Suppressor macrophage (primary cell): ENCODE results near the gene ITFG1.
A peak's percentile ranks its signal among the peaks of the same experiment; 100 is the strongest.
"Not testable (repeated sequence)": the region's sequence is repeated elsewhere in the genome, so short reads cannot be mapped to it uniquely, and the experiment has no call there.

Source experiments
- DNase-seq, 4 experiments: peaks; one replicate each; pipeline ENCODE4 v3.0.0-alpha.2; 2020 to 2022

ITFG1 gene

DNA sequence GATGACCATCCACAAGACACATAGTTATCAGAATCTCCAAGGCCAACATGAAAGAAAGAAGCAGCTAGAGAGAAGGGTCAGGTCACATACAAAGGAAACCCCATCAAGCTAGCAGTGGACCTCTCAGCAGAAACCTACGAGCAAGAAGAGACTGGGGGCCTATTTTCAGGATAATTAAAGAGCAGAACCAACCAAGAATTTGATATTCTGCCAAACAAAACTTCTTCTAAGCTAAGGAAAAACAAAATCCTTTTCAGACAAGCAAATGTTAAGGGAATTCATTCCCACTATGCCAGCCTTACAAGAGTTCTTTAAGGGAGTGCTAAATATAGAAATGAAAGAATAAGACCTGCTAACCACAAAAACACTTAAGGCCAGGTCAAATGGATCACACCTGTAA, 47.8 kb downstream of the ITFG1 start:
- DNase-seq: no peak

DNA sequence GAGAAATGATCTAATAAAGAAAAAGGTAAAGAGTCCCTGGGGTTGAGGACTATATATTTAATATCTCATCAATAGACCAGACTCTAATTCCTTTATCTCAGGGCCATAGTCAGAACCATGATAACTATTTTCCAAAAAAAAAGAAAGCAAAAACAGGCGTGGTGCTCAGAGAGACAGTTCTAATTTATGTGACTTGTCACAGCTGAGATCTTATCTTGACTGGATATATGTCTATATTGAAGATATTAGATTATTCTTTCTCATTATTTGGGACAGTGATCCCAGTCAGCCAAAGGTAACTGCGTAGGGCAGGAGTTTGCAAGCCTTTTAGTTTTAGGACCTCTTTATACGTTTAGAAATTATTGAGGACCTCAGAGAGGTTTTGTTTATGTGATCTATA, 52.4 kb downstream of the ITFG1 start:
- DNase-seq: no peak

DNA sequence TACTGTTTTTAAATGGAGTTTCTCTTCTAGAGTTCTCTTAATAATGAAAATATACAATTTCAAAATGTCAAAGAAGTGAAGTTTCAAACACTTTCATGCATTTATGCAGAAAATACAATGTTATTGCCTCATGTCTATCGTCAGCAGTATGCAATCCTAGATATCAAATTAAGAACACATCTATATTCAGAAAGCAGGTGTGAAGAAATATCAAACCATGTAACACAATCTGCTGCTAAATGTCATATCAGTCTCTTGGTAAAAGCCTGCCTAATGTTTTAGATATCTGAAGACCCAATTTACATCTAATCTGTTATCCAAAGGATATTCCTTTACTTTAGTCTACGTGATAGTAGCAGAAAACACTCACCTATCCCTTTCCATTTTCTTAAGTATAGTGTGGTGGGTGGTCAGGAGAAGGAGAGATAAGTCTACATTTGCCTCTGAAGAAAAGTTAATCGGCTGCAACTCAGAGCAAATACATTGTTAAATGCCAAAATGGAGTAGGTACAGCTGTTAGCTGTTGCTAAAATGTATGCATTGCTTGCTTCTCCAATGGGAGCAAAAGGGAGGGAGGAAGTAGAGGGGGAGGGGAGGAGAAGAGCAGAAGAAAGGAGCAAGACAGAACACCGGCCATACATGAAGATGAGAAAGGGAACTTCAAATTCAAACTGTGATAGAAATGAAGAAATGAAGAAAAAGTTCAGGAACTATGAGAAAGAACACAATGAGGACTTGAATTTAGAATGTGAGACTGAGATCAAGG, 64.9 kb downstream of the ITFG1 start:
- peak in 2 of 4 experiments; percentile 6 to 24 for DNase-seq

DNA sequence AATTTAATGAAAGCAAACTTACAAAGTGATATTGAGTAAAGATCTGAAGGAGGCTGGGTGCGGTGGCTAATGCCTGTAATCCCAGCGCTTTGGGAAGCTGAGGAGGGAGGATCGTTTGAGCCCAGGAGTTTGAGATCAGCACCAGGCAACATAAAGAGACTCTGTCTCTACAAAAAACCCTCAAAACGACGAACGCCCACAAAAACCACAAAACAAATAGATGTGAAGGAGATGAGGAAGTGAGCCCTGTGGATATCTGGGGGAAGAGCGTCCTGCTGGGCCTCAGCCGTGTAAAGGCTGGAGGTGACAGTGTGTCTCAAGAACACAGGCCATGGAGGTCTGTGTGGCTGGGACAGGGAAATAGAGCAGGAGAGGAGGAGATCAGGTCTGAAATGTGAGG, 68.8 kb downstream of the ITFG1 start:
- DNase-seq: peak; percentile 74 to 88 (median 82)

DNA sequence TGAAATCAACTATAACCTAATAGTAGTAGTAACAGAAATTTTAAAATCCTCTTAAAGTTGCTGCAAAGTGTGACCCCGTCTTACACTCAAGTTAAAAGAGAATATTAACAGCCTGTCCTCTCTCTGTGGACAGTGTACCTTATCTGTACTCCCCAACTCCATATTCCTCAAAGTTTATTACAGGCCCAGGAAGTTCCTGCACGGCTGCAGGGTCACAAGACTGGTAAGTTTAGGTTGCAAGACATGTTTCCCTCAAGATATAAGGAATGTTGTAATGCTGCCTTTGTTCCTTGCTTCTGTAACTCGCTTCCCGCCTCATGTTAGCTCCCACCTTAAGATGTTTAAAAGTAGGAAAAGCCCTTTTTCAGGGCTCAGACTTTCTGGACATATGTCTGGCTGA, 72.2 kb downstream of the ITFG1 start:
- peak in 1 of 4 experiments; percentile 1 for DNase-seq

DNA sequence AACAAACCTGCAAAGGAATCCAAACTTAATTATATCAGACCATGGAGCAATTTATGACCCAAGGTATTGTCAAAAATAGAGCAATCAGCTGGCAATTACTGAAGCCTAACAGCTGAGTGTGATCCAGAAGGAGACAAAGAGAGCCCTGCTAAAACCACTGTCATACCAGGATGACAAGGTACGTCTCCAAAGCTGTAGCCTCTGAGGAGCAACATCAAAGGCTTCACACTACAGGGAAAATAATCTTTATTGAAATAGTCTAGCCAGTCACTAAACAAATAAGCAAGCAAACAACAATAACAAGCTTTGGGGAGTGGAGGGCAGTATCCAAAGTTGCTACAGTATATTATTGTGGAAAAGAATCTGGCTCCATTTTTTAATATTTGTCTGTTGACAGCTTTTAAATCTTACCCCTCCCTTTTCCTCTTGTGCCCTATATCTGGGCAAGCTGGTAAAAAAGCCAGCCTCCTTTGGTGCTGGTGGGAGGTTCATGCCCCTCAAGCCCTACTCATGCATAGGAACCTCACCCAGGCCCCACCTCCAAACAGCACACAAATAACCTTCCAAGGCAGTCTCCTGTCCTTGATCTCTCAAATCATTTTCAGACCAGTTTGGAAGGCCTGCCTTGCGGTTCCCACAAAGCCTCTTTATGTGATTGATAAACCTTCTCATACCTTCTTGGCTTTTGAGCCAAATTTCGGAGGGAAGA, 73.7 kb downstream of the ITFG1 start:
- DNase-seq: no peak

DNA sequence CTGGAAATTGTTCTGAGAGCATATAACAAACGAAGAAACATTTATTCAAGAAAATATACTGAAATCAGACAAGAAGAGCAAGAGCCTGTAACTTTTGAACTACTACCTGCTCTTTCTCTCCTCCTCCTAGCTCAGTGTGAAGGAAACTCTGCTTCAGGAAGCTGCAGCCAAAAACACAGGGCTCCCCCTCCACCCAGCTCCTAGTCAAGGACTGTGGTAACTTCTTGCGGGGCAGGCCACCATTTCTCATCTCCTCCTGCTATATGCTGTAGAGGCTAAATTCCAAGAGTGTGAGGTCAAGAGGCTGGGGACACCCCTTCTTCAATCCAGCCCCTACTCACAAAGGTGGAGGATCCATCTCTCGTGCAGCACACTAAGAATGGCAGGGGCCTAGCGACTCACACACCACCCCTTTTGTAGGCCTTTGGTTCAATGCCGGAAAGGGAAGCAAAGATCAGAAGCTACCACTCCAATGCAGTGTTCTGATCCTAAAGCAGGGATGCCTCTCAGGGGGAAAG, 74.6 kb downstream of the ITFG1 start:
- no peak for DNase-seq

DNA sequence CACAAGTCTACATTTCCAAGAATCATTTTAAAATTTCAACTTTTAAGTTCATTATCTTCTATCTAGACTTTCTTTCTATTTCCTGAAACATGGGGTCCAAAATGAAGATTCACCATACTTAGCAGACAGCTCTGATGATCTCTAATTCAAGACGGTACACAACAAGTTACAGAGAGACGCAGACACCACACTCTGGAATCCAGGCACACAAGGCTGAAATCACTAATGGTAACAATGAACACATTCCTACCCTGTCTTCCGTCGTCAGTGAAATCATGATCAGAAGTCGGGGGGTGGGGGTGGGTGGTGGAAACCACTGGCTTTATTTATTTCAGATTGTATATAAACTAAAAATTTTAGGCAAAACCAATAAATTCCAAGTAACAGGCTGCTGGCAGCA, 78.5 kb downstream of the ITFG1 start:
- DNase-seq: no peak

DNA sequence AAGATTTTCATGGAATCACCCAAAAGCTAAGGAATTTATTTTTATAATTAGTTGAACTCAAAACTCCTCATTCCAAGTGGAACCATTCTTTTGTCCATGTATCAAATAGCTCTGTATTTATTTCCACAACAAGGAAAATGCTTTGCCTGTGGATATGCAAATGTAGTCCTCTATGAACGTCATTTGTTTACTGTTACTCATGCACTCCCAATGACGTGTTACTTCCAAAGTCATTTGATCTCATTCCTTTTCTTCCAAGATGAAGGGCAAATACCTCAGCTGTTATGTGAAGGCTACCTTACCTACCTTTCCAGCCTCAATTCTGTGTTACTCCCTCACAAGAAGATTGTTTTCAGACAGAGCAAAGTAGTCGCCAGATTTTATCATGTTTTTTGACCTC, 83.7 kb downstream of the ITFG1 start:
- no peak for DNase-seq

DNA sequence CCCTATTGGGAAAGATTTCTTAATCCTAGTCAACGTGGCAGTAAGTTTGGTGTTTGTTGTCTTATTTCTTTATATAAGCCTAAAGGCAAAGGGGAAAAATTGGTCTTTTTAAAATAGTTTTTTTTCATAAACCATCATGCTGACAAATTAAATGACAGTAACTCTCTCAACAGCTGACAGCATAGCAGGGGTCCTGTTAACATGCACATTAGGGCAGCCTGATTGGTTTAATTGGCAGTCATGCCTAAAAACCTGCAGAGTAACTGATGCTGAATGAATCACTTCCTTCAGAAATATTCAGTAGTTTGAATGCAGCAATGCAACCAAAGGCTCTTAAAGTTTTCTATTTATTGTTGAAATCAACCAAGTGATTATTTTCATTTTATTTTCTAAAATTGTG, 85.4 kb downstream of the ITFG1 start:
- DNase-seq: no peak

DNA sequence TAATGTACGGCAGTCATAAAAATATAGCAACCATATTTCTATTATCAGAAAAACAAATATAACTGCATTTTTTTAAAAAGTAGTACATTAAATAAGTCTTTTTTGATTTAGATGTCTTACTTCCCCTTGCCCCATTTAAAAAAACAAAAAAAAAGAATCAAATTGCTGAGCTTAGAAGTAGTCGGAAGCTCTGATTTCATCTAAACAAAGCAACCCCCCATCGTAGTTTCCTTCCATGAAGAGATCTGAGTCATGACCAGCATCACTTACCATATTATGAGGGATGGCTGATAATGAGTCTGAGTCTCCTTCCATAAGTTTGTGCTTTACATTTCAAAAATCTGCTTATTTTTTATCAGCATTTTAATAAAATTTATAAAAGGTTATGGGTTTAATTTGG, 86.2 kb downstream of the ITFG1 start:
- no peak for DNase-seq

DNA sequence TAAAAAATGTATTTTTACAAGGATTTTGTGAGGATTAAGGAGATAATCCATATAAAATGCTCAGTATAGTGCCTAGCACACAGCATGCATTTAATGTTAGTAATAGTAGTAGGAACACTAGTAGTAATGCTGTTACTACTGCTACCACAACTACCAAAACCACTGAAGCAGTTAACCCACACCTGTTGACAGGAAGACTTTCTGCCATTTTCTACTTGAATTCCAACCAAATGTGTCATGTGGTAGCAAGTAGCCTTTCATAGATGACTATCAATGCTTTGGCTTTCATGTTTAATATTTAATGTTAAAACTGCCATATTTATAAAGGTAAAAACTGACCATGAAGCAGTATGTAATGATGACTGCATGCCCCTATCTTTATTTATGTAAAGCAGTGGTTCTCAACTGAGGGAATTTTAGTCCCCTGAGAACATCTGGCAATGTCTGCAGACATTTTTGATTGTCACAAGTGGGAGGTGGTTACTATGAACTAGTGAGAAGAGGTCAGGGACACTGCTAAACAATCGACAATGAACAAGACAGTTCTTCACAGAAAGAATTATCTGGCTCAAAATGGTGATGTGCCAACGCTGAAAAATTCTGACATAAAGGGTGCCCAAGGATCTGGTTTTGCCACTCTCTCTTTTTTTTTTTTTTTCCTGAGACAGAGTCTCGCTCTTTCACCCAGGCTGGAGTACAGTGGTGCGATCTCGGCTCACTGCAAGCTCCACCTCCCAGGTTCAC, 89.4 kb downstream of the ITFG1 start:
- DNase-seq: no peak

DNA sequence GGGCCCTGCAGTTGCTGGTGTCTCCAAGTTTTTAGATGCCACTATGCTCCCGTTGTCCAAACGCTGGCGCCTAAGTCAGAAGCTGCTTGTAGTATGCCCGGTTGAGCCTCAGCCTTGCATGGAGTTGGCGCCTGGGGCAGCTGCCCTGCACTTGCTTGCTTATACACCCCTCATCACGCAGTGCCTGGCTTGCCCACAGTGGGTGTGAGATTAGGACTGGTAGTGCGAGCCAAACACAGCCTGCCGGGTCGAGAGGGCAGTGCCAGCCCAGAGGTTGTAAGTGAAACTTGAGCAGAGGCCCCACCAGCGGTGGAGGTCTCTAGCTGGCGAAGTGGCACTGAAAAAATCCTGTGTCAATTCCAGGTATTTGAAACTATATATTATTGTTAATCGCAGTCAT, 90.3 kb downstream of the ITFG1 start:
- DNase-seq: no peak

DNA sequence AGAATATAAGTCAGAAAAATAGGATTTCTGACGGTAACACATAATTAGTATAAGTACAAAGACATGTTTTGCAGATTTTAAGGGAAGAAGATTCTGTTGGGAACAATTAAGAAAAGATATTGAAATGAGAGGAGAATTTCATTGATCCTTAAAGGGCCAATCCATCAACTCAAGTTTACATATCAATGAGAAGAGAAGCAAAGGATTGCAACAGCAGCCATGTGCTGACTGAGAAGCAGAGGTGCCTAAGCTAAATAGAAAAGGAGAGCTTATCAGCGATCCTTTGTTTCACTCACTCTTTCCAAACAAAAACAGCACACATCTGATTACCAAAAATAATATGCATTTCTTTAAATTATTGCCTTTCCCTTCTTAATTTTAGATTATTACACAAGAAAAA, 94.6 kb downstream of the ITFG1 start:
- no peak for DNase-seq

DNA sequence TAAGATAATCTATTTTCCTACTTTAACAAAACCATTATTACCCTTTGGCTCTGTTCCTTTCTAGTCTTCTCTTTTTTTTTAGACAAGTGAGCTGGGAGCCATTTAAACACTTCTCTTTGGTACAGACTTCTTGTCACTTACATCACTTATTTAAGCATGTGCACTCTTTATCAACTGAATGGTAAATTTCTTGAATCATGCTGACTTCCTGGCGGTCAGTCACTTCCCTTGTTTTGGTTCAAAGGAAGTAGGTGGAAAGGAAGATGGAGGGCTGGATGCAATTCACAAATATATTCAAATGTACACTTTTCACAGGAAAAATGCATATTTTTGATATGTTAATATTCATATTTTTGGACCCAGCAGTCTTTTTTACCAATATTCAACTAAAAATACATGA, 97.1 kb downstream of the ITFG1 start:
- peak in 2 of 4 experiments; percentile 10 to 20 for DNase-seq

DNA sequence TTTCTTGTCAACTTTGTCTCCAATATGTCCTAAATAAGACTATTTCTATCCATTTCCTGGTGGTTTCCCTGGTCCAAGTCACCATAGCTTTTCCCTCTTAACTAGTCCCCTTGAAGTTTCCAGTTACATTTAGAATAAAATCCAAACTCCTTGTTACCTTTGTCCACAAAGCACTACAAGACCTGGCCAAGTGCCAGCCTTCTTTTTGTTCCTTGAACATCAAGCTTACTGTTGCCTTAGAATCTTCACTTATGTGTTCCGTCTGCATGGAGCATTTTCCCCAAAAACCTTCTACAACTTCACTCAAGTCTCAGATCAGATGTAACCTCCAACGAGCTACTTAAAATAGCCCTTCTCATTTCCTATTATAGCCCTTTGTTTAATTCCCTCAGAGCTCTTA, 101.4 kb downstream of the ITFG1 start:
- DNase-seq: no peak

DNA sequence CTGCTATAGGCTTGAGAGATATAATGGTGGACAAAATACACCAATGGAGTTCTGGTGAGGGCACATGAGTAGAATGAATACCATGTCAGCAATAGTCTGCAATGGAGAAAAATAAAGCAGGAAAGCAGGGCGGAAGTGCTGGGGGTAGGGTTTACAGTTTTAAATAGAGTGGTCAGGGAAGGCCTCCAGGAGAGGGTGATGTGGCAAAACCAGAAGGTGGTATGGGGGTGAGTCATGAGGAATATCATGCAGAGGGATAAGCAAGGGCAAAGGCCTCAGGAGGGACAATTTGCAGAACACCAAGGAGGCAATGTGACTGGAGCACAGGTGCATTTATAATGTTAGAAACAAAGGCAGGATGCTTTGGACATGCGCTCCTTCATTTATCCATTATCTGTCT, 102.0 kb downstream of the ITFG1 start:
- DNase-seq: no peak

DNA sequence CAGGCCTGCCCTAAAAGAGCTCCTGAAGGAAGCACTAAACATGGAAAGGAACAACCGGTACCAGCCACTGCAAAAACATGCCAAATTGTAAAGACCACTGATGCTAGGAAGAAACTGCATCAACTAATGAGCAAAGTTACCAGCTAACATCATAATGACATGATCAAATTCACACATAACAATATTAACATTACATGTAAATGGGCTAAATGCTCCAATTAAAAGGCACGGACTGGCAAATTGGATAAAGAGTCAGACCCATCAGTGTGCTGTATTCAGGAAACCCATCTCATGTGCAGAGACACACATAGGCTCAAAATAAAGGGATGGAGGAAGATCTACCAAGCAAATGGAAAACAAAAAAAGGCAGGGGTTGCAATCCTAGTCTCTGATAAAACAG, 111.8 kb downstream of the ITFG1 start:
- DNase-seq: not testable (repeated sequence)

DNA sequence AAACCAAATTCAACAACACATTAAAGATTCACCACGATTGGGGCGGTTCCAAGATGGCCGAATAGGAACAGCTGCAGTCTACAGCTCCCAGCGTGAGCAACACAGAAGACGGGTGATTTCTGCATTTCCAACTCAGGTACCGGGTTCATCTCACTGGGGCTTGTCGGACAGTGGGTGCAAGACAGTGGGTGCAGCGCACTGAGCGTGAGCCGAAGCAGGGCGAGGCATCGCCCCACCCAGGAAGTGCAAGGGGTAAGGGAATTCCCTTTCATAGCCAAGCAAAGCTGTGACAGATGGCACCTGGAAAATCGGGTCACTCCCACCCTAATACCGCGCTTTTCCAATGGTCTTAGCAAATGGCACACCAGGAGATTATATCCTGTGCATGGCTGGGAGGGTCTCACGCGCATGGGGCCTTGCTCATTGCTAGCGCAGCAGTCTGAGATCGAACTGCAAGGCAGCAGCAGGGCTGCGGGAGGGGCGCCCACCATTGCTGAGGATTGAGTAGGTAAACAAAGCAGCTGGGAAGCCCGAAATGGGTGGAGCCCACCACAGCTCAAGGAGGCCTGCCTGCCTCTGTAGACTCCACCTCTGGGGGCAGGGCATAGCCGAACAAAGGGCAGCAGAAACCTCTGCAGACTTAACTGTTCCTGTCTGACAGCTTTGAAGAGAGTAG, 113.7 kb downstream of the ITFG1 start:
- DNase-seq: not testable (repeated sequence)

DNA sequence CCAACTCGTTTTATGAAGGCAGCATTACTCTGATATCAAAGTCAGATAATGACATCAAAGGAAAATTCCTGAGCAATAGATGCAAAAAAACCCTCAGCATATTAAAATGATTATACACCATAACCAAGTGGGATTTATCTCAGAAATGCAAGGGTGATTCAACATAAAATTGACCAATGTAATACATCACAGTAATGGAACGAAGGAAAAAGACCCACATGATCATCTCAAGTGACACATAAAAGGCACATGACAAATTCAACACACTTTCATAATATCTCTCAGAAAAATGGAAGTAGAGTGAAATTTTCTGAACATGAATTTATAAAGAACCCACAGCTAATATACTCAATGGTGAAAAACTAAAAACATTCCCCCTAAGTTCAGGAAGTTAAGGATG, 118.8 kb downstream of the ITFG1 start:
- peak in 2 of 4 experiments; percentile 19 to 21 for DNase-seq

DNA sequence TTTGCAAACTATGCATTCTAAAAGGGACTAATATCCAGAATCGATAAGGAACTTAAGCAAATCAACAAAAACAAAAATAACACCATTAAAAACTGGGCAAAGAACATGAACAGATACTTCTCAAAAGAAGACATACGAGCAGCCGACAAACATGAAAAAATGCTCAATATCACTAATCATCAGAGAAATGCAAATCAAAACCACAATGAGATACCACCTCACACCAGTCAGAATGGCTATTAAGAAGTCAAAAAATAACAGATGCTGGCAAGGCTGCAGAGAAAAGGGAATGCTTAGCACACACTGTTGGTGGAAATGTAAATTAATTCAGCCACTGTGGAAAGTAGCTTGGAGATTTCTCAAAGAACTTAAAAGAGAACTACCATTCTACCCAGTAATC, 130.3 kb downstream of the ITFG1 start:
- not testable (repeated sequence) for DNase-seq

DNA sequence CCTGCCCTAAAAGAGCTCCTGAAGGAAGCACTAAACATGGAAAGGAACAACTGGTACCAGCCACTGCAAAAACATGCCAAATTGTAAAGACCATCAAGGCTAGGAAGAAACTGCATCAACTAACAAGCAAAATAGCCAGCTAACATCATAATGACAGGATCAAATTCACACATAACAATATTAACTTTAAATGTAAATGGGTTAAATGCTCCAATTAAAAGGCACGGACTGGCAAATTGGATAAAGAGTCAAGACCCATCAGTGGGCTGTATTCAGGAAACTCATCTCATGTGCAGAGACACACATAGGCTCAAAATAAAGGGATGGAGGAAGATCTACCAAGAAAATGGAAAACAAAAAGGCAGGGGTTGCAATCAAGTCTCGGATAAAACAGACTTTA, 136.6 kb downstream of the ITFG1 start:
- not testable (repeated sequence) for DNase-seq

DNA sequence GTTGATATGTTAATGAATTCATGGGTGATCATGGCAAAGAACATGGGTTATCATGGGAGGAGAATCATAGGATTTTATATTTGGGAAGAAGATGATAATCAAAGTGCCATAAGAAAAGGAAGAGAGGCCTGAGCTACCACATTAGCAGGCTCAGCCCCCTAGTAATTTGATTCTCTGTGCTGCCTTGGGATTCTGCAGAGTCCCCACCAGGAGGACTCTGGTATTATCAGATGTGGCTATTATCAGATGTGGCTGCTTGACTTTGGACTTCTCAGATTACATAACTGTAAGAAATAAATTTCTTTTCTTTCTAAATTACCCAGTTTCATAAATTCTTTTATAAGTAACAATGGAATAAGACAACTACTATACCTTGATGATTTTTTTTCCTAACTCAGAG, 137.6 kb downstream of the ITFG1 start:
- no peak for DNase-seq
